ENCODE results near the gene IFITM10. TPM values are rescaled to one million over a fixed set of nuclear protein-coding genes. Genes with fewer than 3 reads are reported as not detected.

IFITM10 gene
- total and polyA plus RNA-seq, 9 of the 15 experiments (the other 6 are each of a cell fraction or from before 2014, with no cell fraction given), result 0.08 to 0.13 (median 0.09) TPM; not detected in 6

- TF ChIP-seq ARID3B (CRISPR knock-in tag; IDR thresholded peaks at IDR 0.05; ENCODE audit: borderline replicate concordance) (no peak), RNF219 (CRISPR knock-in tag; IDR thresholded peaks at IDR 0.05) (no peak), DPF2 (IDR thresholded peaks at IDR 0.05) (no peak), ZNF384 (IDR thresholded peaks at IDR 0.05; ENCODE audit: low read depth, low read length) (peak; percentile 82), NEUROD1 (IDR thresholded peaks at IDR 0.05; ENCODE audit: borderline replicate concordance, low read depth, low read length, partially characterized antibody) (no peak), FOXP4 (CRISPR knock-in tag; IDR thresholded peaks at IDR 0.05; ENCODE audit: borderline replicate concordance) (no peak)
These were observed 34.6 kb upstream of the IFITM10 start (continued) for GRCh38 chr11:1784761-1785650.

All from K562 (cell line).